ENCODE measurements around the gene DNAH6. TPM values are rescaled to one million over a fixed set of nuclear protein-coding genes. Genes with fewer than 3 reads are reported as not detected.
"Not testable (repeated sequence)": the region's sequence is repeated elsewhere in the genome, so short reads cannot be mapped to it uniquely, and the experiment has no call there.

Gene DNAH6
- total RNA-seq, 1 experiment from 2014 or later: 0.02 TPM

DNA sequence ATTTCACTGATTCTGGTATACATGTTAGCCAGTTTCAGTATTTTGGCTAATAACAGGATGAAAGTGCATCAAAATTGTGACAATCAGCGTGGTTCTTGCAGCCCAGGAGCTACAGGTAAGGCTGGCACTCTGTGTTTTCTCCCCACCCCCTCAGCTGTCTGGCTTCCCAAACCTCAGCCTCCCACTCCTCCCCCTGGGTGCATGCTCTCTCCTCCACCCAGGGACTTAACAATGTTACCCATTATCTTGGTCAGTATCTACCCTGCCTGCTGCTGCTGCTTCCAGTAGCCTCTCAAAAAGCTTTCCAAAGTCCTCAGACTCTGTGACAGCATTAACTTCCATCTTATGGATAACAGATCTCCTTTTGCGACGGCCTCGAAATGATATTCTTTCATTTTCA lies 323.6 kb downstream of the DNAH6 start:
- DNase-seq (ENCODE audit: low read depth): no peak

GRCh38 chr2:84840306-84840705 lies 324.0 kb downstream of the DNAH6 start:
- peak; percentile 19 for DNase-seq (ENCODE audit: low read depth)

GRCh38 chr2:84841577-84841976 lies 325.3 kb downstream of the DNAH6 start:
- DNase-seq (ENCODE audit: low read depth): no peak

DNA sequence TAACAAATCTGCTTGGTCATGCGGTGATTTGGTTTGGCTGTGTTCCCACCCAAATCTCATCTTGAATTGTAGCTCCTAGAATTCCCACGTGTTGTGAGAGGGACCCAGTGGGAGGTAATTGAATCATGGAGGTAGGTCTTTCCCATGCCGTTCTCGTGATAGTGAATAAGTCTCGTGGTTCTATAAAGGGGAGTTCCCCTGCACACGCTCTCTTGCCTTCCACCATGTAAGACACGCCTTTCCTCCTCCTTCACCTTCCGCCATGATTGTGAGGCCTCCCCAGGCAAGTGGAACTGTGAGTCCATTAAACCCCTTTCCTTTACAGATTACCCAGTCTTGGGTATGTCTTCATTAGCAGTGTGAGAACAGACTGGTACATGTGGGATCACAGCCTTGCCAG lies 327.8 kb downstream of the DNAH6 start:
- no peak for DNase-seq (ENCODE audit: low read depth)

DNA sequence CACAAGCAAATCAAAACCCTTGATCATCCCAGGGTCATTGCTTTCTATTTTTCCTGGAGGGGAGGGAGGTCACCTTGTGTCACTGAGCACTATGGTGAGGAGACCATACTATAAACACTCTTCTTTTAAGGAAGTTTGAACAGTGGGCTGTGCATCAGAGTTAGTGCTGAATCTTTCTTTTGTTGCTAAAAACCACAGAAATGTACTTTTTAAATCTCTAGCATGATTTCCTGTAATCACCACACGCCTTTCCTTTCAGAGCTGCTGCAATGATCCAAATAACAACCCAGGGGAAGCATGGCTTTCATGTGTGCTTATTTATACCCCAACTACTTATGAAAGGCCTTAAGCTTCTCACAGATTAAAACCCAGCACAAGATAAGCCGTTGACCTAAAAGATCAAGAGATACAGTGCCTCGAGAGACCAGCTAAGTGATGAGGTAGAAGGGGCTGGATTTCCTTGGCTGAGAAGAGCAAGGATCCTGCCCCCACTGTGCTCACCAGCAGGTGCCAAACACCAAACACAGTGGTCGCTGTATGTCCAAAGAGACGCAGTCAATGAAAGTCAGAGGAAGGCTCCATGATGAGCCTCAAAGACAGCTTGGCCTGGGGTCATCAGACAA lies 329.9 kb downstream of the DNAH6 start:
- peak; percentile 55 for DNase-seq (ENCODE audit: low read depth)

GRCh38 chr2:84846741-84847142 lies 330.4 kb downstream of the DNAH6 start:
- peak; percentile 75 for DNase-seq (ENCODE audit: low read depth)

- no peak for DNase-seq (ENCODE audit: low read depth)
Observed at GRCh38 chr2:84847326-84848050, 331.2 kb downstream of the DNAH6 start.

DNA sequence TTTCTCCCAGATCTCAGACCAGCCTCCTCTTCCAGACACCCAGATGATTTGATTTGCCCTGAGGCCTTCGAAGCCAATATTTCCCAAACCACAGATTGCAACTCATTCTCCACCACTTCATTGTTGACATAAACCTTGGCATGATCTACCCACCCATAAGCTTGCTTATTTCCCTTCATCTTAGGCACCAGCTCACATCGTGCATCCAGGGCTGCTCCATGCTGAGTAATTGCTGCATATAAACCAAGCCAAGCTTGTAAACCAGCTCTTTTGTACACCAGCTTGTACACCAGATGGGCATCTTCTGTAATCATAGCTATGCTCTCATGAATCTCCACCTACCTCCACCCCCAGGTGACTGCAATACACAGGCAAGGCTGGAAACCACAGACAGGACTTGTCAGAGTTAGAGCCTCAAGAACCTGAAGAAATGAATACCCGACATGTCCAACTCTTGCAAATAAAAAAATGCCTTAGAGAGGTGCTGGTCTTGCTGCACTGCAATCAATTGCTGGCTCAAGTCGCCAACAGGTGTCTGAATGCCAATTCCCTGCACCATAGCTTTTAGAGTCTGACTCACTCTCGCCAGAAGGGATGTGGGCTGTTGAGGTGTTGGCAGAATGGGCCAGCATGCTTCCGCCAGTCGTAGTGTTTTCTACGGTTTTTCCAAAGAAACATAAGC lies 333.1 kb downstream of the DNAH6 start:
- peak; percentile 86 for DNase-seq (ENCODE audit: low read depth)

GRCh38 chr2:84850471-84850870 lies 334.2 kb downstream of the DNAH6 start:
- no peak for DNase-seq (ENCODE audit: low read depth)

GRCh38 chr2:84851876-84852275 lies 335.6 kb downstream of the DNAH6 start:
- DNase-seq (ENCODE audit: low read depth): peak; percentile 16

DNA sequence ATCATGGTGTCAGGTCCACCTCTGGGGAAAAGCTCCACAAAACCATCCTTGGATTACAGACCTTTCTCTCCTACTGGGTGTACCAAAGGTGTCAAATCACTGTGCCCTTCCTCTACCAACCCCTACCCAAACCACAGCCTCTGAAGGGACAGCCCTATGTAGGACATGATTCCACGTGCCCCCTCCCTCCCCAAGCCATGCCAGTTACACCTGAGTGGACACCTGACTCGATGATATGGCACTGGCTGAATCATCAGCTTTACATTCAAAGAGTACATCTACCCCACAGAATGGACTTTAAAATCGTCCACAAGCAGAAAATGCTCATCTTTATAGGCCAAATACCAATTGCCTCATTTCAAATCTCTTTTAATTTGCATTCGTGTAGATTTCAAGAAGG lies 338.6 kb downstream of the DNAH6 start:
- no peak for DNase-seq (ENCODE audit: low read depth)

DNA sequence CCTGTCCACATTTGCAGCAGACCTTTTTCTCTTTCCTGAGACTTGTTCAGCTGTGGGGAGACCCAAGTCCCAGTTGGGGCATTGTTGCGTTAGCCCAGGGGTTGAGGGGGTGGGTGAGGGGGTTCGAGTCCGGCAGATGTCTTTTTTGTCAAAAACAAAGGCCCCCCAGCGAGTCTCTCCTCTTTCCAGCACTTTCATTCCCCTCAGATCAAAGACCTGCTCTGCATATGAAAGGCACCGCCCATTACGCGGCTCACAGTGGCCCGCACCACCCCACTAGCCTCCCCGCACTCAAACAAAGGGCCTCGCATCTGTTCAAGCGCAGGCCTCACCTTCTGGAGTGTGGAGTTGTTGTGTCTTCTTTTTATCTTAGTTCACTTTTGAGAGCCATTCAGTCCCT lies 339.4 kb downstream of the DNAH6 start:
- DNase-seq (ENCODE audit: low read depth): no peak

DNA sequence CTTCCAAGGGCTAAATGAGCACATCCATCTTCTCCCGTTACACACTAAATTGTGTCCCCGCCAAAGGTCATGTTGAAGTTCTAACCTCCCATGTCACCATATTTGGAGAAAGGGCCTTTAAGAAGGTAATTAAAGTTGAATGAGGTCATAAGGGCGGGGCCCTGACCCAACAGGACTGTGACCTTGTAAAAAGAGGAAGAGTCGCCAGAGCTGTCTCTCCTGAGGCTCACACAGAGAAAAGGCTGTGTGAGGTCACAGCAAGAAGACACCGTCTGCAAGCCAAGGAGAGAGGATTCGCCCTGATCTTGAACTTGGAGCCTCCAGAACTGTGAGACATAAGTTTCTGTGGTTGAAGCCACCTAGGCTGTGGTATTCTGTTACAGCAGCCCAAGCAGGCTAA lies 340.5 kb downstream of the DNAH6 start:
- no peak for DNase-seq (ENCODE audit: low read depth)

DNA sequence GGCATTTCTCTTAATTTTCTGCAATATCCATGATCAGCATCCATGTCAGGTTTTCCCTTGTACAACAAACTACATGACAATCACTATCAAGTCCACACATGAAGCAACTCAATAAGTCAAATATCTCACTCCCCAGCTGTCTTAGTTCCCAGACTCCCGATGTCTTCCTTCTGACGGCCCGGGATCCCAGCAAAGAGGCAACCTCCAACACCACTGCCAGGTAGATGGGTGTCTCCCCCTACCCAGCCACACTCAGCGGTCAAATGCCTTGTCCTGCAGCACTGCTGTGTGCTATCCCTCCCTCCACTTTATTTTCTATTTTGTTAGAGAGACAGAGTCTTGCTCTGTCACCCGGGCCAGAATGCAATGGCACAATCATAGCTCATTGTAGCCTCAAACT lies 341.3 kb downstream of the DNAH6 start:
- DNase-seq (ENCODE audit: low read depth): no peak

DNA sequence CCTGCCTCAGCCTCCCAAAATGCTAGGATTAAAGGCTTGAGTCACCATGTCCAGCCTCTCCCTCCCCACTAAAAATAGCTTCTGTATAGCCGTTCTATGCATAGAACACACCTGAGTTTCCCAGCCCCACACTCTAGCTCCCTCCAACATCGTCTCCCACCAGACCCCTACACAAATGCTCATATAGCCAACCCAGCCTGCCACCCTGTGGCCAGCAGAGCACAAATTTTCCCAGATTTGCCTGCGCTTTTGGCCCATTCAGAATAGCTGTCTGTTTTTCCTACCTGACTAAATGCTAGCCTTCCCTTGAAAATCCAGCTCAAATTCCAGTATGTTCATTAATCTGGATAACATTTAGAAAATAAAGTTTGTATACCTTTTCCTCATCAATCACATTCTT lies 341.8 kb downstream of the DNAH6 start:
- DNase-seq (ENCODE audit: low read depth): no peak

DNA sequence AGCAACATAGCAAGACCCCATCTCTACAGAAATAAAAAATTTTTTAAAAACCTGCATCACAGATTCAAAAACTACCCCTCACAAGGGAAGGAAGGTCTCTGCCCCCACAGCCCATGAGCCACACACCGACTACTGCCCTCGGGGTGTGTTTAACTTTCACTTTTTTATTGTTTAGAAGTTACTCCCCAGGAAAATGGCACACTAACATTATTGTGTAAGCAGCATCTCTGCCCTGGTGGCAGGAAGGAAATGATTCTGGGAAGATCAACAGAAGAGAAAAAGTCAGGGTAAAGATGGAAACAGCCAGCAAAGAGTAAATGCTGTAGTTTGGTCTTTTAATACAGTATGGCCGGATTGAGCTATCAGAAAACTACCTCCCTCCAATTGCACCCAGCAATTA lies 342.6 kb downstream of the DNAH6 start:
- DNase-seq (ENCODE audit: low read depth): no peak

DNA sequence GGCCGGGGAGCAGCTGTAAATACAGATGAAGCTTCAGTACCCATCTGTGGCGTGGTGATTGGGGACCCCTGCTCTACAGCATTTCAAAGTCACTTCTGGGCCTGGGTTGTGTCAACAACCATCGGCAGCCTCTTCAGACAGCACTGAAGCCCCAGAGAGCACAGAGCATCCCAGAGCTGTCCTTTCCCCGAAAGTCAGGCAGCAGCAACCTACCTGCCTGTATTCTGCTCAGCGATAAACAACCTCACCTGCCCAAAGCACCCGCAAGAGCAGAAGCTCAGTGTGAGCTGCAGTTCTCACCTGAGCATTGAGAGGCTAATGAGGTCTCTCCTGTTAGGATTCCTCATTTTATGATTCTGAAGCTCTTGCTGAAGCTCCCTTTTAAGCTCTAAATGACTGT lies 345.2 kb downstream of the DNAH6 start:
- DNase-seq (ENCODE audit: low read depth): no peak

- DNase-seq (ENCODE audit: low read depth): no peak
Observed at GRCh38 chr2:84862006-84862405, 345.7 kb downstream of the DNAH6 start.

DNA sequence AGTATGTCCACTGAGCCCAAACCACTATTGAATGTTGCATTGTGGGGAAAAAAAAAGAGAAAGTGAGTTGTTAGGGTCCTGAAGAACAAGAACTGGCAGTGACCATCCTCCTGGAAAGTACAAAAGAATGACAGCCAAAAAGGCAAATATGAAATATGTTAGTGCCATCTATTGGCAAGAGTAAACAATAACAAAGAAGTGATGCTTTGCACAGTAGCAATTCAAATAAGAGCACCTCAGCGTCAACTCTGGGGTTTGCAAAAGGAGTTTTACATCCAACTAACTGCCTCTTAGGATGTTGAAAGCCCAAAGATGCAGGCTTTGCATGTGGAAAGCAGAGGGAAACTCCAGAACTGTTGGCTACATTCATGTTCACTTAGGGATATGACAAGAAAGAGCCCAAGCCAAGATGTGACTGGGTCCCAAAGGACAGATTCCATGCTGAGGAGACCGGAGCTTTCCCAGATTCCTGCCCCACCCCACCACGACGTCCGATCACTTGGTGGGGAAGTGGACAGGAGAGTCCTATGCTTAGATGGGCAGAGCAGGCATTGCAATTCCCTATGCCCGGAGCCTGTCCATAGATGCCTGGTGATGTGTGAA lies 349.0 kb downstream of the DNAH6 start:
- DNase-seq (ENCODE audit: low read depth): peak; percentile 58

DNA sequence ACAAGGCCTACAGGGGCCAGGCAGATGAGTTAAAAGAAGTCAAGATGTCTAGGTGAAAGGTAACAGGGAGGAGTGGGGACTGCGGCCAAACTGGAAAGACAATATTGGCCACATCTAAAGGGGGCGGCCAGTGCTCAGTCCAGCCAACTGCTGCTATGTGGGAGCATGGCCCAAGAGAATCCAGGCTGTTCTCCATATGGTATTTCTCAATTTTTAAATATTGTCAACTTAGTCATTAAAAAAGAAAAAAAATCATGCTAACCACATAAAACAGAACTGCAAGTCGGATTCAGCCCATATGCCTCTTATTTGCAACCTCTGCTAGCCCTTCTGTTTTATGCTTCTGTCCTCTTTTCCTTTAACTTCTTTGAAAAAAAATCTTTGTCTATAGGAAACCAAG lies 349.8 kb downstream of the DNAH6 start:
- no peak for DNase-seq (ENCODE audit: low read depth)

DNA sequence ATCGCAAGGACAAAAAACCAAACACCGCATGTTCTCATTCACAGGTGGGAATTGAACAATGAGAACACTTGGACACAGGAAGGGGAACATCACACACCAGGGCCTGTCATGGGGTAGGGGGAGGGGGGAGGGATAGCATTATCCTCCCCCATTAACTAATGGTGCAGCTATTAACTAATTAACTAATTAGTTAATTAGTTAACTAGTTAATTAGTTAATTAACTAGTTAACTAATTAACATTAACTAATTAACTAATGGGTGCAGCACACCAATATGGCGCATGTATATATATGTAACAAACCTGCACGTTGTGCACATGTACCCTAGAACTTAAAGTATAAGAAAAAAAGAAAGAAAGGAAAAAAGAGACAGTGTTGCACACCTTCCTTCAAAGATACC lies 352.0 kb downstream of the DNAH6 start:
- not testable (repeated sequence) for DNase-seq (ENCODE audit: low read depth)
